Body of pancreas (tissue), 4 donors: ENCODE data around the gene HADH. TPM values are rescaled to one million over a fixed set of nuclear protein-coding genes. Genes with fewer than 3 reads are reported as not detected.
"Not testable (repeated sequence)": the region's sequence is repeated elsewhere in the genome, so short reads cannot be mapped to it uniquely, and the experiment has no call there.

Experiments used
- ATAC-seq: fragments of 150-250 bp; one replicate; pipeline ENCODE4 v1.9.1; 2016
- DNase-seq, 4 donors: peaks; one replicate each; pipeline ENCODE4 v3.0.0-alpha.2; 2019
- H3K27ac ChIP-seq, 4 donors: fragments of 200-600 bp; sonication (generic); 1 replicate in 3 of 4; 2 replicates in 1 of 4; pipeline versions ENCODE4 v1.5.1 to v1.6.1; 2016 to 2019; ENCODE audit warnings: mild to moderate bottlenecking in 1 of 4, mixed read lengths in 1 of 4, moderate library complexity in 1 of 4
- H3K27me3 ChIP-seq, 2 donors: fragments of 200-600 bp; sonication (generic); one replicate each; pipeline ENCODE4 v1.6.0; 2016; ENCODE audit warnings: mild to moderate bottlenecking in 1 of 2
- H3K36me3 ChIP-seq, 2 donors: fragments of 200-600 bp; sonication (generic); replicated peaks in 1 of 2; 2 replicates each; pipeline ENCODE4 v1.5.1; 2016; ENCODE audit warnings: low read depth in 2 of 2; ENCODE audit not compliant: insufficient read depth in 1 of 2
- H3K4me1 ChIP-seq: fragments of 200-600 bp; sonication (generic); one replicate; pipeline ENCODE4 v1.6.0; 2016
- H3K4me3 ChIP-seq, 2 donors: fragments of 200-600 bp; sonication (generic); 1 replicate in 1 of 2; 2 replicates in 1 of 2; pipeline ENCODE4 v1.5.1; 2016 to 2019
- H3K9me3 ChIP-seq, 3 donors: fragments of 200-600 bp; sonication (generic); 1 replicate in 2 of 3; 2 replicates in 1 of 3; pipeline ENCODE4 v1.5.1; 2016
- POLR2A ChIP-seq, 3 donors: fragments of 450-650 bp; IDR thresholded peaks; one replicate each; pipeline ENCODE4 v1.6.1; 2016; ENCODE audit warnings: antibody characterized with exemption in 3 of 3, mild to moderate bottlenecking in 2 of 3
- WGBS, 2 donors: methylation state at CpG; one replicate each; pipeline ENCODE4 v1.1.5; 2017; 5-methylcytosine and 5-hydroxymethylcytosine counted together
- intact Hi-C: fragments of 100-400 bp; cut with DNase I; formaldehyde crosslinking; loops from one replicate; pipeline ENCODE4 v1.15.1; 2023
- total RNA-seq, 2 donors: library from RNA; depleted of rRNA; stranded (reverse); fragments of >200 nt; gene quantifications; one replicate each; pipeline ENCODE4 v1.1.0, GENCODE V29; 2016
- TF ChIP-seq, protein P1 (sequence below), 7 experiments: fragments of 450-650 bp in 4 of 7; fragments of 200-600 bp in 3 of 7; sonication (generic) in 3 of 7; IDR thresholded peaks; one replicate each; pipeline ENCODE4 v1.5.1; 2016 to 2019; ENCODE audit warnings: antibody characterized with exemption in 7 of 7

HADH gene
- total RNA-seq, 2 donors from 2014 or later = 23.9 to 34.6 TPM

DNA sequence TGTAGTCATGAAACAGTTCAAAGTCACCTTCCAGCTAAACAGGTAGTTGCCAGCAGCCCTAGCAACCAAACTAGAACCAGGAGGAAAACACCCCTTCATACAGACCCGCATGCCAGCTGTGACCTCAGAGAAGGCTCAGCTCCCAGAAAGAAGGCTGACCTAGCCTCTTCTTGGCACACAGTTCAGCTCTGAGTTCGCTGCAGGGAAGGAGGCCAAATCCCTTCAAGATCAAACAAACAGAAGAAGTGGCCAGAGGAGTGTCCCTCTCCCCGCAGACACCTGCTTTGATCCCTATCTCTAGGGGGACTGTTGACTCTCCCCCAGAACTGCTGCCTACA, 56.0 kb downstream of the HADH start:
- intact Hi-C loops = no loop called here
- DNase-seq (peak; percentile 67 to 76 (median 72)), ATAC-seq (peak; percentile 91)
- Histone ChIP-seq H3K27ac (no peak overlapping the region), H3K27me3 (no peaks in the 10 kb centered on the region), H3K36me3 (no peaks in the 10 kb centered on the region), H3K4me1 (peaks cover 9% of the 10 kb centered on the region), H3K4me3 (no peak overlapping the region), H3K9me3 (no peaks in the 10 kb centered on the region)
- TF ChIP-seq, protein P1, sequence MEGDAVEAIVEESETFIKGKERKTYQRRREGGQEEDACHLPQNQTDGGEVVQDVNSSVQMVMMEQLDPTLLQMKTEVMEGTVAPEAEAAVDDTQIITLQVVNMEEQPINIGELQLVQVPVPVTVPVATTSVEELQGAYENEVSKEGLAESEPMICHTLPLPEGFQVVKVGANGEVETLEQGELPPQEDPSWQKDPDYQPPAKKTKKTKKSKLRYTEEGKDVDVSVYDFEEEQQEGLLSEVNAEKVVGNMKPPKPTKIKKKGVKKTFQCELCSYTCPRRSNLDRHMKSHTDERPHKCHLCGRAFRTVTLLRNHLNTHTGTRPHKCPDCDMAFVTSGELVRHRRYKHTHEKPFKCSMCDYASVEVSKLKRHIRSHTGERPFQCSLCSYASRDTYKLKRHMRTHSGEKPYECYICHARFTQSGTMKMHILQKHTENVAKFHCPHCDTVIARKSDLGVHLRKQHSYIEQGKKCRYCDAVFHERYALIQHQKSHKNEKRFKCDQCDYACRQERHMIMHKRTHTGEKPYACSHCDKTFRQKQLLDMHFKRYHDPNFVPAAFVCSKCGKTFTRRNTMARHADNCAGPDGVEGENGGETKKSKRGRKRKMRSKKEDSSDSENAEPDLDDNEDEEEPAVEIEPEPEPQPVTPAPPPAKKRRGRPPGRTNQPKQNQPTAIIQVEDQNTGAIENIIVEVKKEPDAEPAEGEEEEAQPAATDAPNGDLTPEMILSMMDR (IDR thresholded peaks at IDR 0.05) = no peak
- TF ChIP-seq POLR2A (IDR thresholded peaks at IDR 0.05) = no peak
- WGBS, 2 donors = 8 to 14% methylated on average over 3 of the region's 3 CpGs

- Histone ChIP-seq H3K36me3 (no peaks in the 10 kb centered on the region), H3K27me3 (no peaks in the 10 kb centered on the region), H3K27ac (no peak overlapping the region), H3K9me3 (no peaks in the 10 kb centered on the region), H3K4me3 (no peak overlapping the region), H3K4me1 (peaks cover 9% of the 10 kb centered on the region)
- ATAC-seq = no peak
- DNase-seq = no peak
- TF ChIP-seq POLR2A (IDR thresholded peaks at IDR 0.05) = no peak
- TF ChIP-seq, protein P1 (IDR thresholded peaks at IDR 0.05) = no peak
- 83 to 87% methylated on average over 2 of the region's 2 CpGs for WGBS, 2 donors
- intact Hi-C loops = no loop called here
Measured at GRCh38 chr4:108047199-108047598, 57.5 kb downstream of the HADH start.

DNA sequence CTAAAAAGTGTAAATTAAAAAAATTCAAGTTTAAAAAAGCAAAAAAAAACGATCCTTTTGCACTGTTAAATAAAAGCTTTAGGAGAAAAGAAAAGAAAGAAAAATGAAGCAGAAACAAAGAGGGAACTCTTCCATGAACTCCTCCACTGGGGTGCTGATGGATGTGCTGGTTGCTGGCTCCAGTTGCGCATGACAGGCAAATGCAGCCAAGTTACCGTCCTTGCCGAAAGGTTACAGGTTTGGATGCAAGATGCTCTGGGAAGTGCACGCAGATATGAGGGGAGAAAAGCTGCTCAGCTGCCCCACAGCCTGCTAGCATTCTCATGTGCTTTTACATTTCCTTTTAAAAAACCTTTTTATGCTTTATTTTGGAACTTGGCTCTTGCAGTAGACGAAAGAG, 58.5 kb downstream of the HADH start:
- intact Hi-C loops = no loop called here
- Histone ChIP-seq H3K4me1 (peaks cover 9% of the 10 kb centered on the region), H3K4me3 (no peak overlapping the region), H3K27ac (no peak overlapping the region), H3K36me3 (no peaks in the 10 kb centered on the region), H3K9me3 (no peaks in the 10 kb centered on the region), H3K27me3 (no peaks in the 10 kb centered on the region)
- WGBS, 2 donors = 77 to 82% methylated on average over 6 of the region's 6 CpGs
- no peak for ATAC-seq
- no peak for TF ChIP-seq POLR2A (IDR thresholded peaks at IDR 0.05)
- TF ChIP-seq, protein P1 (IDR thresholded peaks at IDR 0.05) = no peak
- DNase-seq = no peak

GRCh38 chr4:108048997-108049396, 59.3 kb downstream of the HADH start:
- Histone ChIP-seq H3K27me3 (no peaks in the 10 kb centered on the region), H3K9me3 (no peaks in the 10 kb centered on the region), H3K4me3 (no peak overlapping the region), H3K27ac (no peak overlapping the region), H3K4me1 (peaks cover 9% of the 10 kb centered on the region), H3K36me3 (no peaks in the 10 kb centered on the region)
- no peak for DNase-seq
- no peak for ATAC-seq
- intact Hi-C loops = no loop called here
- no peak for TF ChIP-seq POLR2A (IDR thresholded peaks at IDR 0.05)
- TF ChIP-seq, protein P1 (IDR thresholded peaks at IDR 0.05) = no peak
- WGBS, 2 donors = 86 to 91% methylated on average over 7 of the region's 7 CpGs

- WGBS, 2 donors = 79 to 83% methylated on average over 5 of the region's 5 CpGs
- intact Hi-C loops = no loop called here
- H3K27ac ChIP-seq = no peak overlapping the region
- ATAC-seq = no peak
- H3K36me3 ChIP-seq = no peaks in the 10 kb centered on the region
- DNase-seq = no peak
- peaks cover 9% of the 10 kb centered on the region for H3K4me1 ChIP-seq
- no peaks in the 10 kb centered on the region for H3K9me3 ChIP-seq
- H3K27me3 ChIP-seq = no peaks in the 10 kb centered on the region
- no peak overlapping the region for H3K4me3 ChIP-seq
- TF ChIP-seq POLR2A (IDR thresholded peaks at IDR 0.05) = no peak
- TF ChIP-seq, protein P1 (IDR thresholded peaks at IDR 0.05) = no peak
Measured at GRCh38 chr4:108049406-108049805, 59.7 kb downstream of the HADH start.

DNA sequence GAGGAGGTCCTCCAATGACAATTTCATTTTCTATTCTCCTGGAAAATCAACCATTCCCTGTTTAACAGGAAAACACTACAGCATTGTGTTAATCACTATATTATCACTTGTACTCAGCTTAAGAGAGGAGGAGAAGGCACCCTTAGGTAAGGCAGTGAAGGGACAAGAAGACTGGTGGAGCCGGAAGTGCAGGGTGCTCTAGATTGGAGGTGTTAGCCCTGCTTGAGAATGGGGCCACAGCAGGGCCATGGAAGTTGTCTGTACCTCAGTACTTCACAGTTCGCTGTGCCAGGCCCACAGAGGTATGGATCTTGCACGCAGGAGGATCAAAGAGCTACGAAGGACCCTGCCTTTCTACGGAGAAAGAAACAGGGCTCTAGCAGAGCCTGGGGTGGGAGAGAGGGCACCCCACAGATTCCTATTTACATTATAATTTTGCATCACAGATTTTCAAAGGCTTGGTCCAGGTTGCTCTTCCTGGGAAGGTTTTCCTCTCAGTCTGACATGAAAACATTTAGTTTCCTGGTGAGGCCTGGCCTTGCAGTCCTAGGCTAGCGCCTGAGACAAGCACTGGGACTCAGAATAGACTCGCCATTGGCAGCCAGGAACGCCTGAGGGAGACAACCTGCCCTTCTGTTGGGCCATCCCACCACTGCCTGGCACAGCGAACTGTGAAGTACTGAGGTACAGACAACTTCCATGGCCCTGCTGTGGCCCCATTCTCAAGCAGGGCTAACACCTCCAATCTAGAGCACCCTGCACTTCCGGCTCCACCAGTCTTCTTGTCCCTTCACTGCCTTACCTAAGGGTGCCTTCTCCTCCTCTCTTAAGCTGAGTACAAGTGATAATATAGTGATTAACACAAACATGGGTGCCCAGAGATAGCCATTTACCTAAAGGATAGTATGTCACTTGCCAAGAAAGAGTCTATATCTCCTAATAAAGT, 60.8 kb downstream of the HADH start:
- DNase-seq, H3K4me3 ChIP-seq, H3K4me1 ChIP-seq, intact Hi-C loops, H3K27ac ChIP-seq, H3K27me3 ChIP-seq, H3K36me3 ChIP-seq, H3K9me3 ChIP-seq, ATAC-seq: not testable (repeated sequence)
- 87 to 90% methylated on average over 8 to 10 of the region's 10 CpGs for WGBS, 2 donors
